ENCODE results near the gene CCL16.
A peak's percentile ranks its signal among the peaks of the same experiment; 100 is the strongest.

The CCL16 gene

DNA sequence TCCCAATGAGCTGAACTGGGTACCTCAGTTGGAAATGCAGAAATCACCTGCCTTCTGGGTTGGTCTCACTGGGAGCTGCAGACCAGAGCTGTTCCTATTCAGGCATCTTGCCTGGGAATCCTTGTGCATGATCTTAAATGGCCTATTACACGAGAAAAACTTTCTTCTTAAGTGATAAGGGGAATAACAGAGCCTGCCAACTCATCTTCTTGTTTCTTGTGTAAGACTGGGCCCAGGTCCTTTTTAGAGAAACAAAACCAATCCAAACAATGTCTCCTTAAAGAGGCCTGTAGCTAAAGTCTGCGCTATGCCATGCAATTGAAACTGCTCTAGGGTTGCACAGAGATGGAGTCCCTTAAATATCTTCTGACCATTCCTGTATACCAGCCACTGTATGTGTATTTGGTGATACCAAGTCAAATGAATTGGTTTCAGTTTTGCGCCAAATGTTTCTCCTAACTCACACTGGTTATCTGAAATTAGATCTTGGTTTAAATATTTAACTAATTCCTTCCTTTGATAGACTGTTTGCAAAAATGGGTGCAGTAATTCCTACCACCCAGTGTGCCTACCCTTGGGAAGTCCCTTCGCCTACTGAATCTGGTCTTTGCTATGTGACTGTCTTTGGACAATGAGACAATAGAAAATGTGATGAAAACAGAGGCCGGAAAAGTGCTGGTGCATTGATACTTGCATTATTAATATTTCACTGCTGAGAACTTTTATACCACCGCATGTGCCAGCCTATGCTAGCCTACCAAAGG is 43.0 kb upstream of the CCL16 start:
- no peak for DNase-seq (ENCODE audit: low read depth in 1 of 2, low spot score in 1 of 2)
- Histone ChIP-seq H3K27ac (replicated peaks) (no peak overlapping the region), H3K4me3 (replicated peaks; ENCODE audit: insufficient read depth, low read length) (no peak overlapping the region), H3K27me3 (ENCODE audit: insufficient read depth, poor library complexity, severe bottlenecking) (no peaks in the 10 kb centered on the region)
- TF ChIP-seq CTCF (IDR thresholded peaks at IDR 0.05; ENCODE audit: insufficient read depth, low read length) (no peak), SPI1 (IDR thresholded peaks at IDR 0.05; ENCODE audit: borderline replicate concordance, low read depth) (no peak), POLR2AphosphoS5 (IDR thresholded peaks at IDR 0.05; ENCODE audit: low read depth) (no peak), GABPA (IDR thresholded peaks at IDR 0.05; ENCODE audit: low read depth) (no peak)
- TF ChIP-seq, protein P1, sequence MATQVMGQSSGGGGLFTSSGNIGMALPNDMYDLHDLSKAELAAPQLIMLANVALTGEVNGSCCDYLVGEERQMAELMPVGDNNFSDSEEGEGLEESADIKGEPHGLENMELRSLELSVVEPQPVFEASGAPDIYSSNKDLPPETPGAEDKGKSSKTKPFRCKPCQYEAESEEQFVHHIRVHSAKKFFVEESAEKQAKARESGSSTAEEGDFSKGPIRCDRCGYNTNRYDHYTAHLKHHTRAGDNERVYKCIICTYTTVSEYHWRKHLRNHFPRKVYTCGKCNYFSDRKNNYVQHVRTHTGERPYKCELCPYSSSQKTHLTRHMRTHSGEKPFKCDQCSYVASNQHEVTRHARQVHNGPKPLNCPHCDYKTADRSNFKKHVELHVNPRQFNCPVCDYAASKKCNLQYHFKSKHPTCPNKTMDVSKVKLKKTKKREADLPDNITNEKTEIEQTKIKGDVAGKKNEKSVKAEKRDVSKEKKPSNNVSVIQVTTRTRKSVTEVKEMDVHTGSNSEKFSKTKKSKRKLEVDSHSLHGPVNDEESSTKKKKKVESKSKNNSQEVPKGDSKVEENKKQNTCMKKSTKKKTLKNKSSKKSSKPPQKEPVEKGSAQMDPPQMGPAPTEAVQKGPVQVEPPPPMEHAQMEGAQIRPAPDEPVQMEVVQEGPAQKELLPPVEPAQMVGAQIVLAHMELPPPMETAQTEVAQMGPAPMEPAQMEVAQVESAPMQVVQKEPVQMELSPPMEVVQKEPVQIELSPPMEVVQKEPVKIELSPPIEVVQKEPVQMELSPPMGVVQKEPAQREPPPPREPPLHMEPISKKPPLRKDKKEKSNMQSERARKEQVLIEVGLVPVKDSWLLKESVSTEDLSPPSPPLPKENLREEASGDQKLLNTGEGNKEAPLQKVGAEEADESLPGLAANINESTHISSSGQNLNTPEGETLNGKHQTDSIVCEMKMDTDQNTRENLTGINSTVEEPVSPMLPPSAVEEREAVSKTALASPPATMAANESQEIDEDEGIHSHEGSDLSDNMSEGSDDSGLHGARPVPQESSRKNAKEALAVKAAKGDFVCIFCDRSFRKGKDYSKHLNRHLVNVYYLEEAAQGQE (IDR thresholded peaks at IDR 0.05; ENCODE audit: insufficient replicate concordance, low read depth), result no peak

DNA sequence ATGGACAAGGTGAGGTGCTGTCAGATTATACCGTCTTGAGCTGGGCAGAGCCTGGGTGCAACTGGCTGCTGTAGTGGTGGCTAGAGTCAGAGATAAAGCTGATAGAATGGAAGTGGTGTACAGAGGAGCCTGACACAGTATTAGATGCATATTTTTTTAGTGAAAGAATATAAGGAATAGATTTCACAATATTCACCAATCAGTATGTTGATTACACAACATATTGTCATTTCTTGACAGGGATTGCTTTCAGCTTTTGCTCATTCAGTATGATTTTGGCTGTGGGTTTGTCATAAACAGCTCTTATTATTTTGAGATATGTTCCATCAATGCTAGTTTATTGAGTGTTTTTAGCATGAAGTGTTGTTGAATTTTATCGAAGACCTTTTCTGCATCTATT is 38.1 kb upstream of the CCL16 start:
- H3K27me3 ChIP-seq (ENCODE audit: insufficient read depth, poor library complexity, severe bottlenecking), result no peaks in the 10 kb centered on the region
- no peak for DNase-seq (ENCODE audit: low read depth in 1 of 2, low spot score in 1 of 2)
- H3K27ac ChIP-seq (replicated peaks), result no peak overlapping the region
- H3K4me3 ChIP-seq (replicated peaks; ENCODE audit: insufficient read depth, low read length), result no peak overlapping the region
- TF ChIP-seq, protein P1 (IDR thresholded peaks at IDR 0.05; ENCODE audit: insufficient replicate concordance, low read depth), result no peak
- no peak for TF ChIP-seq POLR2AphosphoS5 (IDR thresholded peaks at IDR 0.05; ENCODE audit: low read depth)
- no peak for TF ChIP-seq CTCF (IDR thresholded peaks at IDR 0.05; ENCODE audit: insufficient read depth, low read length)
- no peak for TF ChIP-seq GABPA (IDR thresholded peaks at IDR 0.05; ENCODE audit: low read depth)
- no peak for TF ChIP-seq SPI1 (IDR thresholded peaks at IDR 0.05; ENCODE audit: borderline replicate concordance, low read depth)

GRCh38 chr17:36017799-36018198 is 36.5 kb upstream of the CCL16 start, which contains the start of gene CCL23:
Gene CCL23, minus strand, starts transcription at chr17:36017972. Its CDS starts 75 bp downstream, at chr17:36017897.
- Histone ChIP-seq H3K27me3 (ENCODE audit: insufficient read depth, poor library complexity, severe bottlenecking) (no peaks in the 10 kb centered on the region), H3K27ac (replicated peaks) (peak within 1 kb of the TSS; percentile 40), H3K4me3 (replicated peaks; ENCODE audit: insufficient read depth, low read length) (peak within 1 kb of the TSS; percentile 21; the same call in 1 of the 2 replicates)
- peak; percentile 58 to 67 for DNase-seq (ENCODE audit: low read depth in 1 of 2, low spot score in 1 of 2)
- no peak for TF ChIP-seq SPI1 (IDR thresholded peaks at IDR 0.05; ENCODE audit: borderline replicate concordance, low read depth)
- TF ChIP-seq POLR2AphosphoS5 (IDR thresholded peaks at IDR 0.05; ENCODE audit: low read depth), result no peak
- TF ChIP-seq GABPA (IDR thresholded peaks at IDR 0.05; ENCODE audit: low read depth), result no peak
- TF ChIP-seq CTCF (IDR thresholded peaks at IDR 0.05; ENCODE audit: insufficient read depth, low read length), result no peak
- TF ChIP-seq, protein P1 (IDR thresholded peaks at IDR 0.05; ENCODE audit: insufficient replicate concordance, low read depth), result no peak
